K562 (cell line): ENCODE results near the gene HOXC12.

Experiments
- FOXK2 ChIP-seq, 2 experiments: fragments of 450-650 bp; IDR thresholded peaks in 1 of 2; conservative IDR thresholded peaks in 1 of 2; 2 replicates each; pipeline ENCODE4 v1.6.1; 2016; ENCODE audit warnings: low read depth in 2 of 2, mild to moderate bottlenecking in 1 of 2
- FOXM1 ChIP-seq, 2 experiments: fragments of 450-650 bp in 1 of 2; sonication (generic) in 1 of 2; formaldehyde crosslinking in 1 of 2; IDR thresholded peaks; 2 replicates each; pipeline versions ENCODE4 v1.6.1 to v1.9.0; 2017 to 2022; ENCODE audit warnings: low read depth in 2 of 2, mild to moderate bottlenecking in 2 of 2, missing genetic modification reagents in 1 of 2, moderate library complexity in 1 of 2
- POLR2AphosphoS5 ChIP-seq: IDR thresholded peaks from 2 replicates; pipeline ENCODE4 v1.6.1; 2011; ENCODE audit warnings: mild to moderate bottlenecking, low read depth, low read length, moderate library complexity; ENCODE audit not compliant: control insufficient read depth, insufficient read depth
- ZNF778 ChIP-seq: fragments of 450-650 bp; formaldehyde crosslinking; IDR thresholded peaks from 2 replicates; pipeline ENCODE4 v1.4.0; 2020; ENCODE audit warnings: mild to moderate bottlenecking, moderate library complexity
- TF ChIP-seq, protein P1 (sequence below), 3 experiments: IDR thresholded peaks in 2 of 3; conservative IDR thresholded peaks in 1 of 3; 2 replicates each; pipeline ENCODE4 v1.5.1; 2011 to 2012; ENCODE audit warnings: low read length in 3 of 3, mild to moderate bottlenecking in 3 of 3, control low read depth in 2 of 3, improper control_type of control experiment in 1 of 3, inconsistent platforms in 1 of 3, low read depth in 1 of 3, mixed read lengths in 1 of 3, moderate library complexity in 1 of 3; ENCODE audit not compliant: insufficient read depth in 2 of 3

DNA sequence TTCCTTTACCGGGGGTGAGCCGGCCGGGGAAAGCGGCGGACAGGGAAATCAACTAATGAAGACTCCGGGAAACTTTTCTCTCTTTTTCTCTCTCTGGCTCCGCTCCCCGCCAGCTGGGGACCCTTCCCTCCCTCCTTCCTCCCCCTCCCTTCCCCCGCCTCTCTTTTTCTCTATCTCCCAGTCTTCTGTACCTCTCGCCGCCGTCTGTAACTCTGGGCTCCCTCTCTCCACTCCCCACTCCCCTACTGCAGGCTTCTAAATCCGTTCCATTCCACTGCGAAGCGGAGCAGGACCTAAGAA lies 11.3 kb downstream of the HOXC12 start:
- no peak for TF ChIP-seq POLR2AphosphoS5
- TF ChIP-seq, protein P1, sequence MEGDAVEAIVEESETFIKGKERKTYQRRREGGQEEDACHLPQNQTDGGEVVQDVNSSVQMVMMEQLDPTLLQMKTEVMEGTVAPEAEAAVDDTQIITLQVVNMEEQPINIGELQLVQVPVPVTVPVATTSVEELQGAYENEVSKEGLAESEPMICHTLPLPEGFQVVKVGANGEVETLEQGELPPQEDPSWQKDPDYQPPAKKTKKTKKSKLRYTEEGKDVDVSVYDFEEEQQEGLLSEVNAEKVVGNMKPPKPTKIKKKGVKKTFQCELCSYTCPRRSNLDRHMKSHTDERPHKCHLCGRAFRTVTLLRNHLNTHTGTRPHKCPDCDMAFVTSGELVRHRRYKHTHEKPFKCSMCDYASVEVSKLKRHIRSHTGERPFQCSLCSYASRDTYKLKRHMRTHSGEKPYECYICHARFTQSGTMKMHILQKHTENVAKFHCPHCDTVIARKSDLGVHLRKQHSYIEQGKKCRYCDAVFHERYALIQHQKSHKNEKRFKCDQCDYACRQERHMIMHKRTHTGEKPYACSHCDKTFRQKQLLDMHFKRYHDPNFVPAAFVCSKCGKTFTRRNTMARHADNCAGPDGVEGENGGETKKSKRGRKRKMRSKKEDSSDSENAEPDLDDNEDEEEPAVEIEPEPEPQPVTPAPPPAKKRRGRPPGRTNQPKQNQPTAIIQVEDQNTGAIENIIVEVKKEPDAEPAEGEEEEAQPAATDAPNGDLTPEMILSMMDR (IDR thresholded peaks at IDR 0.05 in 2 of 3, conservative IDR thresholded peaks at IDR 0.05 in 1 of 3; ENCODE audit: insufficient read depth in 2 of 3, low read depth in 1 of 3, low read length in 3 of 3): no peak
- TF ChIP-seq ZNF778 (CRISPR knock-in tag): no peak
- no peak for TF ChIP-seq FOXK2 (conservative IDR thresholded peaks at IDR 0.05 in 1 of 2, IDR thresholded peaks at IDR 0.05 in 1 of 2; ENCODE audit: low read depth in 2 of 2)
- TF ChIP-seq FOXM1 (IDR thresholded peaks at IDR 0.05; ENCODE audit: low read depth): no peak
- TF ChIP-seq FOXM1 (CRISPR knock-in tag; IDR thresholded peaks at IDR 0.05; ENCODE audit: low read depth): no peak
